ENCODE measurements around the gene IGFL2. TPM values are rescaled to one million over a fixed set of nuclear protein-coding genes. Genes with fewer than 3 reads are reported as not detected.

IGFL2 gene
- total and polyA plus RNA-seq, 4 donors, result 0.08 TPM; not detected in 3

GRCh38 chr19:46147166-46147740 lies 785 bp upstream of the IGFL2 start:
- TF ChIP-seq GABPA (IDR thresholded peaks at IDR 0.05 in 1 of 2, conservative IDR thresholded peaks at IDR 0.05 in 1 of 2), result no peak
- TF ChIP-seq SP1 (IDR thresholded peaks at IDR 0.05), result no peak
- no peak for TF ChIP-seq NR2F2 (IDR thresholded peaks at IDR 0.05)
- no peak for TF ChIP-seq FOXA1 (IDR thresholded peaks at IDR 0.05)
- TF ChIP-seq RXRA (IDR thresholded peaks at IDR 0.05), result no peak
- no peak for TF ChIP-seq YY1 (IDR thresholded peaks at IDR 0.05)
- TF ChIP-seq, protein P1, sequence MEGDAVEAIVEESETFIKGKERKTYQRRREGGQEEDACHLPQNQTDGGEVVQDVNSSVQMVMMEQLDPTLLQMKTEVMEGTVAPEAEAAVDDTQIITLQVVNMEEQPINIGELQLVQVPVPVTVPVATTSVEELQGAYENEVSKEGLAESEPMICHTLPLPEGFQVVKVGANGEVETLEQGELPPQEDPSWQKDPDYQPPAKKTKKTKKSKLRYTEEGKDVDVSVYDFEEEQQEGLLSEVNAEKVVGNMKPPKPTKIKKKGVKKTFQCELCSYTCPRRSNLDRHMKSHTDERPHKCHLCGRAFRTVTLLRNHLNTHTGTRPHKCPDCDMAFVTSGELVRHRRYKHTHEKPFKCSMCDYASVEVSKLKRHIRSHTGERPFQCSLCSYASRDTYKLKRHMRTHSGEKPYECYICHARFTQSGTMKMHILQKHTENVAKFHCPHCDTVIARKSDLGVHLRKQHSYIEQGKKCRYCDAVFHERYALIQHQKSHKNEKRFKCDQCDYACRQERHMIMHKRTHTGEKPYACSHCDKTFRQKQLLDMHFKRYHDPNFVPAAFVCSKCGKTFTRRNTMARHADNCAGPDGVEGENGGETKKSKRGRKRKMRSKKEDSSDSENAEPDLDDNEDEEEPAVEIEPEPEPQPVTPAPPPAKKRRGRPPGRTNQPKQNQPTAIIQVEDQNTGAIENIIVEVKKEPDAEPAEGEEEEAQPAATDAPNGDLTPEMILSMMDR (IDR thresholded peaks at IDR 0.05; ENCODE audit: low read depth, low read length, missing input control), result no peak
- TF ChIP-seq ATF3 (IDR thresholded peaks at IDR 0.05), result no peak
- no peak for TF ChIP-seq EGR1 (IDR thresholded peaks at IDR 0.05; ENCODE audit: low read depth in 2 of 2)
- no peak for TF ChIP-seq HNF4A (conservative IDR thresholded peaks at IDR 0.05)
- TF ChIP-seq HNF4G (IDR thresholded peaks at IDR 0.05), result no peak
- no peak for TF ChIP-seq RAD21 (IDR thresholded peaks at IDR 0.05)
- no peak for TF ChIP-seq MAX (IDR thresholded peaks at IDR 0.05)
- TF ChIP-seq TAF1 (conservative IDR thresholded peaks at IDR 0.05), result no peak
- no peak for TF ChIP-seq JUND (IDR thresholded peaks at IDR 0.05)
- TF ChIP-seq FOXA2 (IDR thresholded peaks at IDR 0.05), result no peak
- TF ChIP-seq ZBTB33 (IDR thresholded peaks at IDR 0.05), result no peak
- TF ChIP-seq, protein P2, sequence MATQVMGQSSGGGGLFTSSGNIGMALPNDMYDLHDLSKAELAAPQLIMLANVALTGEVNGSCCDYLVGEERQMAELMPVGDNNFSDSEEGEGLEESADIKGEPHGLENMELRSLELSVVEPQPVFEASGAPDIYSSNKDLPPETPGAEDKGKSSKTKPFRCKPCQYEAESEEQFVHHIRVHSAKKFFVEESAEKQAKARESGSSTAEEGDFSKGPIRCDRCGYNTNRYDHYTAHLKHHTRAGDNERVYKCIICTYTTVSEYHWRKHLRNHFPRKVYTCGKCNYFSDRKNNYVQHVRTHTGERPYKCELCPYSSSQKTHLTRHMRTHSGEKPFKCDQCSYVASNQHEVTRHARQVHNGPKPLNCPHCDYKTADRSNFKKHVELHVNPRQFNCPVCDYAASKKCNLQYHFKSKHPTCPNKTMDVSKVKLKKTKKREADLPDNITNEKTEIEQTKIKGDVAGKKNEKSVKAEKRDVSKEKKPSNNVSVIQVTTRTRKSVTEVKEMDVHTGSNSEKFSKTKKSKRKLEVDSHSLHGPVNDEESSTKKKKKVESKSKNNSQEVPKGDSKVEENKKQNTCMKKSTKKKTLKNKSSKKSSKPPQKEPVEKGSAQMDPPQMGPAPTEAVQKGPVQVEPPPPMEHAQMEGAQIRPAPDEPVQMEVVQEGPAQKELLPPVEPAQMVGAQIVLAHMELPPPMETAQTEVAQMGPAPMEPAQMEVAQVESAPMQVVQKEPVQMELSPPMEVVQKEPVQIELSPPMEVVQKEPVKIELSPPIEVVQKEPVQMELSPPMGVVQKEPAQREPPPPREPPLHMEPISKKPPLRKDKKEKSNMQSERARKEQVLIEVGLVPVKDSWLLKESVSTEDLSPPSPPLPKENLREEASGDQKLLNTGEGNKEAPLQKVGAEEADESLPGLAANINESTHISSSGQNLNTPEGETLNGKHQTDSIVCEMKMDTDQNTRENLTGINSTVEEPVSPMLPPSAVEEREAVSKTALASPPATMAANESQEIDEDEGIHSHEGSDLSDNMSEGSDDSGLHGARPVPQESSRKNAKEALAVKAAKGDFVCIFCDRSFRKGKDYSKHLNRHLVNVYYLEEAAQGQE (IDR thresholded peaks at IDR 0.05), result no peak
- H3K27ac ChIP-seq (ENCODE audit: low read depth in 1 of 2, low read length in 2 of 2), result no peak overlapping the region
- no peaks in the 10 kb centered on the region for H3K4me1 ChIP-seq (ENCODE audit: control insufficient read depth in 4 of 4, insufficient read depth in 4 of 4, low read length in 3 of 4)
- no peak overlapping the region for H3K9ac ChIP-seq (ENCODE audit: low read depth in 1 of 2, low read length in 2 of 2)
- no peak overlapping the region for H3K4me3 ChIP-seq (ENCODE audit: low read depth in 1 of 3, low read length in 3 of 3)
- no peaks in the 10 kb centered on the region for H3K36me3 ChIP-seq (ENCODE audit: control insufficient read depth in 4 of 4, insufficient read depth in 3 of 4, low read depth in 1 of 4, low read length in 3 of 4)
- WGBS, result 62% methylated on average over 8 of the region's 8 CpGs
- no peak for DNase-seq (ENCODE audit: low spot score)
- H3K9me3 ChIP-seq (ENCODE audit: control insufficient read depth in 4 of 4, low read length in 3 of 4), result no peaks in the 10 kb centered on the region
- H3K27me3 ChIP-seq (ENCODE audit: control insufficient read depth in 4 of 4, insufficient read depth in 4 of 4, low read length in 3 of 4), result peaks cover 0 to 2% (median 0%) of the 10 kb centered on the region in 4 donors
